WTC11 (cell line): ENCODE results near the gene JAKMIP1. TPM values are rescaled to one million over a fixed set of nuclear protein-coding genes. Genes with fewer than 3 reads are reported as not detected.

Experiments
- ATAC-seq: fragments of 200-7000 bp; cut with Tn5 transposase; 2 replicates; pipeline ENCODE4 v1.10.0; 2021; ENCODE audit warnings: mild to moderate bottlenecking, moderate library complexity
- CTCF ChIA-PET: fragments of 300-600 bp; sonication (Branson Sonifier 250); formaldehyde crosslinking; loops from one replicate; lab custom pipeline; 2021; ENCODE audit warnings: antibody characterized with exemption; lab: Charles Lee
- POLR2A ChIA-PET: fragments of 350-600 bp; sonication (Branson Sonifier 250); formaldehyde crosslinking; loops from one replicate; lab custom pipeline; 2021; ENCODE audit warnings: antibody characterized with exemption; lab: Charles Lee
- DNase-seq: peaks from one replicate; pipeline ENCODE4 v3.0.0; 2021; ENCODE audit warnings: low spot score
- H3K27ac Mint-ChIP-seq: 2 replicates; pipeline ENCODE4 v1.8.0; 2021; ENCODE audit warnings: mixed read lengths
- H3K27me3 Mint-ChIP-seq: 2 replicates; pipeline ENCODE4 v1.8.0; 2021; ENCODE audit warnings: low read depth, mild to moderate bottlenecking, moderate library complexity, mixed read lengths
- H3K36me3 Mint-ChIP-seq: 2 replicates; pipeline ENCODE4 v1.8.0; 2021; ENCODE audit warnings: mixed read lengths
- H3K4me1 Mint-ChIP-seq: 2 replicates; pipeline ENCODE4 v1.8.0; 2022; ENCODE audit warnings: mixed read lengths
- H3K4me3 Mint-ChIP-seq: 2 replicates; pipeline ENCODE4 v1.8.0; 2021; ENCODE audit warnings: mild to moderate bottlenecking, moderate library complexity, mixed read lengths
- H3K9me3 Mint-ChIP-seq: 2 replicates; pipeline ENCODE4 v1.8.0; 2021; ENCODE audit warnings: mixed read lengths
- ESRRA ChIP-seq: sonication (generic); formaldehyde crosslinking; IDR thresholded peaks from 2 replicates; pipeline ENCODE4 v1.8.1; 2022; ENCODE audit warnings: mild to moderate bottlenecking, missing genetic modification reagents, borderline replicate concordance
- FOXJ3 ChIP-seq: sonication (generic); formaldehyde crosslinking; IDR thresholded peaks from 2 replicates; pipeline ENCODE4 v1.9.0; 2021; ENCODE audit warnings: missing genetic modification reagents, mild to moderate bottlenecking, borderline replicate concordance
- HMGA2 ChIP-seq: fragments of 250-450 bp; sonication (Bioruptor Pico); IDR thresholded peaks from 2 replicates; pipeline ENCODE4 v1.4.0; 2021; ENCODE audit warnings: mild to moderate bottlenecking, moderate library complexity
- KAT7 ChIP-seq: sonication (generic); formaldehyde crosslinking; IDR thresholded peaks from 2 replicates; pipeline ENCODE4 v1.8.1; 2023; ENCODE audit warnings: missing genetic modification reagents, mild to moderate bottlenecking, borderline replicate concordance
- NR2C2 ChIP-seq: sonication (generic); formaldehyde crosslinking; IDR thresholded peaks from 2 replicates; pipeline ENCODE4 v1.8.0; 2022; ENCODE audit warnings: mild to moderate bottlenecking, missing genetic modification reagents
- SOX15 ChIP-seq: fragments of 250-450 bp; sonication (Bioruptor Pico); IDR thresholded peaks from 2 replicates; pipeline ENCODE4 v1.9.0; 2021; ENCODE audit warnings: mild to moderate bottlenecking
- ZNF219 ChIP-seq: sonication (generic); formaldehyde crosslinking; IDR thresholded peaks from 2 replicates; pipeline ENCODE4 v1.8.0; 2023; ENCODE audit warnings: missing genetic modification reagents, mild to moderate bottlenecking, borderline replicate concordance
- ZNF317 ChIP-seq: sonication (generic); formaldehyde crosslinking; IDR thresholded peaks from 2 replicates; pipeline ENCODE4 v1.8.1; 2023; ENCODE audit warnings: low read depth, mild to moderate bottlenecking, moderate library complexity, missing genetic modification reagents, borderline replicate concordance
- ZNF671 ChIP-seq: fragments of 250-450 bp; sonication (Bioruptor Pico); IDR thresholded peaks from 2 replicates; pipeline ENCODE4 v1.8.0; 2021; ENCODE audit warnings: mild to moderate bottlenecking
- total RNA-seq: library from RNA; stranded (reverse); gene quantifications from 3 replicates; pipeline ENCODE4 v1.2.3, GENCODE V29; 2021
- TF ChIP-seq, protein P1 (sequence below): fragments of 250-450 bp; sonication (Bioruptor Pico); IDR thresholded peaks from 2 replicates; pipeline ENCODE4 v2.1.2; 2022; ENCODE audit warnings: mild to moderate bottlenecking, moderate library complexity
- TF ChIP-seq, protein P2 (sequence below): sonication (generic); formaldehyde crosslinking; IDR thresholded peaks from 2 replicates; pipeline ENCODE4 v1.8.1; 2022; ENCODE audit warnings: low read depth, missing genetic modification reagents, borderline replicate concordance
- TF ChIP-seq, protein P3 (sequence below): fragments of 250-450 bp; sonication (Bioruptor Pico); IDR thresholded peaks from 2 replicates; pipeline ENCODE4 v1.8.0; 2021; ENCODE audit warnings: mild to moderate bottlenecking
- TF ChIP-seq, protein P4 (sequence below): sonication (generic); formaldehyde crosslinking; IDR thresholded peaks from 2 replicates; pipeline ENCODE4 v1.8.0; 2022; ENCODE audit warnings: missing genetic modification reagents
- TF ChIP-seq, protein P5 (sequence below): fragments of 250-450 bp; sonication (Bioruptor Pico); IDR thresholded peaks from 2 replicates; pipeline ENCODE4 v1.9.0; 2021; ENCODE audit warnings: mild to moderate bottlenecking, borderline replicate concordance
- TF ChIP-seq, protein P6 (sequence below): sonication (generic); formaldehyde crosslinking; IDR thresholded peaks from 2 replicates; pipeline ENCODE4 v1.8.1; 2023; ENCODE audit warnings: mild to moderate bottlenecking, missing genetic modification reagents
- TF ChIP-seq, protein P7 (sequence below): sonication (generic); formaldehyde crosslinking; IDR thresholded peaks from 2 replicates; pipeline ENCODE4 v1.8.0; 2022; ENCODE audit warnings: mild to moderate bottlenecking, missing genetic modification reagents

JAKMIP1 gene
- total RNA-seq, 1 experiment from 2014 or later, result 4.0 TPM

DNA sequence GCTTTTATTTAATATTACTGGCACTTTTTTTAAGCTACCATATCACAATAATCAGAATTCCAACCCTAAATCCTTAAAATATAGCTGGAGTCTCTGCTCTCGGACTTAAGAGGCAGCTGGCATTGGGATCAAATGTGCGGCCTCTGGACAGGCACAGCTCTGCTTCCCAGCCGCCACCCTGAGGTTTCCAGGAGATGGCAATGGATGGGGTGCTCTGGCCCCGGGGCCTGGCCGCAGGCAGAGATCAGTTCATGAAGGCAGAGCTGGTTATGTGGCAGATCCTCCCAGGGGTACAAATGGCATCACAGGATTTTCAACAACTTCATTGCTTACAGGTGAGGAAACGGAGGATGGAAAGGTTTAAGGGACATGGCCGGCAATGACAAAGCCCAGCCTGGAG, 57.8 kb downstream of the JAKMIP1 start:
- POLR2A ChIA-PET, result no interaction called here
- Mint-ChIP-seq H3K27me3 (no peaks in the 10 kb centered on the region), H3K9me3 (peaks cover 5% of the 10 kb centered on the region; the same call in 1 of the 2 replicates), H3K4me1 (peaks cover 10% of the 10 kb centered on the region), H3K4me3 (no peak overlapping the region), H3K36me3 (no peaks in the 10 kb centered on the region), H3K27ac (no peak overlapping the region)
- CTCF ChIA-PET, result interaction anchor here (1.0 to 2.4 kb wide), 4 partner anchors 12 to 185 kb away, joined by 3 to 10 read pairs (median 4); no protein-coding TSS in a partner anchor
- TF ChIP-seq ZNF219, result no peak
- TF ChIP-seq, protein P1, sequence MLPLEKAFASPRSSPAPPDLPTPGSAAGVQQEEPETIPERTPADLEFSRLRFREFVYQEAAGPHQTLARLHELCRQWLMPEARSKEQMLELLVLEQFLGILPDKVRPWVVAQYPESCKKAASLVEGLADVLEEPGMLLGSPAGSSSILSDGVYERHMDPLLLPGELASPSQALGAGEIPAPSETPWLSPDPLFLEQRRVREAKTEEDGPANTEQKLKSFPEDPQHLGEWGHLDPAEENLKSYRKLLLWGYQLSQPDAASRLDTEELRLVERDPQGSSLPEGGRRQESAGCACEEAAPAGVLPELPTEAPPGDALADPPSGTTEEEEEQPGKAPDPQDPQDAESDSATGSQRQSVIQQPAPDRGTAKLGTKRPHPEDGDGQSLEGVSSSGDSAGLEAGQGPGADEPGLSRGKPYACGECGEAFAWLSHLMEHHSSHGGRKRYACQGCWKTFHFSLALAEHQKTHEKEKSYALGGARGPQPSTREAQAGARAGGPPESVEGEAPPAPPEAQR (CRISPR knock-in tag), result no peak
- TF ChIP-seq ZNF317 (CRISPR knock-in tag), result no peak
- TF ChIP-seq NR2C2 (CRISPR knock-in tag), result no peak
- no peak for TF ChIP-seq ZNF671 (CRISPR knock-in tag)
- TF ChIP-seq HMGA2 (CRISPR knock-in tag), result no peak
- TF ChIP-seq, protein P2, sequence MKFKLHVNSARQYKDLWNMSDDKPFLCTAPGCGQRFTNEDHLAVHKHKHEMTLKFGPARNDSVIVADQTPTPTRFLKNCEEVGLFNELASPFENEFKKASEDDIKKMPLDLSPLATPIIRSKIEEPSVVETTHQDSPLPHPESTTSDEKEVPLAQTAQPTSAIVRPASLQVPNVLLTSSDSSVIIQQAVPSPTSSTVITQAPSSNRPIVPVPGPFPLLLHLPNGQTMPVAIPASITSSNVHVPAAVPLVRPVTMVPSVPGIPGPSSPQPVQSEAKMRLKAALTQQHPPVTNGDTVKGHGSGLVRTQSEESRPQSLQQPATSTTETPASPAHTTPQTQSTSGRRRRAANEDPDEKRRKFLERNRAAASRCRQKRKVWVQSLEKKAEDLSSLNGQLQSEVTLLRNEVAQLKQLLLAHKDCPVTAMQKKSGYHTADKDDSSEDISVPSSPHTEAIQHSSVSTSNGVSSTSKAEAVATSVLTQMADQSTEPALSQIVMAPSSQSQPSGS (CRISPR knock-in tag), result no peak
- TF ChIP-seq, protein P3, sequence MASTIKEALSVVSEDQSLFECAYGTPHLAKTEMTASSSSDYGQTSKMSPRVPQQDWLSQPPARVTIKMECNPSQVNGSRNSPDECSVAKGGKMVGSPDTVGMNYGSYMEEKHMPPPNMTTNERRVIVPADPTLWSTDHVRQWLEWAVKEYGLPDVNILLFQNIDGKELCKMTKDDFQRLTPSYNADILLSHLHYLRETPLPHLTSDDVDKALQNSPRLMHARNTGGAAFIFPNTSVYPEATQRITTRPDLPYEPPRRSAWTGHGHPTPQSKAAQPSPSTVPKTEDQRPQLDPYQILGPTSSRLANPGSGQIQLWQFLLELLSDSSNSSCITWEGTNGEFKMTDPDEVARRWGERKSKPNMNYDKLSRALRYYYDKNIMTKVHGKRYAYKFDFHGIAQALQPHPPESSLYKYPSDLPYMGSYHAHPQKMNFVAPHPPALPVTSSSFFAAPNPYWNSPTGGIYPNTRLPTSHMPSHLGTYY (CRISPR knock-in tag), result no peak
- no peak for TF ChIP-seq ESRRA (CRISPR knock-in tag)
- TF ChIP-seq FOXJ3 (CRISPR knock-in tag), result no peak
- TF ChIP-seq, protein P4, sequence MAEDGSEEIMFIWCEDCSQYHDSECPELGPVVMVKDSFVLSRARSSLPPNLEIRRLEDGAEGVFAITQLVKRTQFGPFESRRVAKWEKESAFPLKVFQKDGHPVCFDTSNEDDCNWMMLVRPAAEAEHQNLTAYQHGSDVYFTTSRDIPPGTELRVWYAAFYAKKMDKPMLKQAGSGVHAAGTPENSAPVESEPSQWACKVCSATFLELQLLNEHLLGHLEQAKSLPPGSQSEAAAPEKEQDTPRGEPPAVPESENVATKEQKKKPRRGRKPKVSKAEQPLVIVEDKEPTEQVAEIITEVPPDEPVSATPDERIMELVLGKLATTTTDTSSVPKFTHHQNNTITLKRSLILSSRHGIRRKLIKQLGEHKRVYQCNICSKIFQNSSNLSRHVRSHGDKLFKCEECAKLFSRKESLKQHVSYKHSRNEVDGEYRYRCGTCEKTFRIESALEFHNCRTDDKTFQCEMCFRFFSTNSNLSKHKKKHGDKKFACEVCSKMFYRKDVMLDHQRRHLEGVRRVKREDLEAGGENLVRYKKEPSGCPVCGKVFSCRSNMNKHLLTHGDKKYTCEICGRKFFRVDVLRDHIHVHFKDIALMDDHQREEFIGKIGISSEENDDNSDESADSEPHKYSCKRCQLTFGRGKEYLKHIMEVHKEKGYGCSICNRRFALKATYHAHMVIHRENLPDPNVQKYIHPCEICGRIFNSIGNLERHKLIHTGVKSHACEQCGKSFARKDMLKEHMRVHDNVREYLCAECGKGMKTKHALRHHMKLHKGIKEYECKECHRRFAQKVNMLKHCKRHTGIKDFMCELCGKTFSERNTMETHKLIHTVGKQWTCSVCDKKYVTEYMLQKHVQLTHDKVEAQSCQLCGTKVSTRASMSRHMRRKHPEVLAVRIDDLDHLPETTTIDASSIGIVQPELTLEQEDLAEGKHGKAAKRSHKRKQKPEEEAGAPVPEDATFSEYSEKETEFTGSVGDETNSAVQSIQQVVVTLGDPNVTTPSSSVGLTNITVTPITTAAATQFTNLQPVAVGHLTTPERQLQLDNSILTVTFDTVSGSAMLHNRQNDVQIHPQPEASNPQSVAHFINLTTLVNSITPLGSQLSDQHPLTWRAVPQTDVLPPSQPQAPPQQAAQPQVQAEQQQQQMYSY (CRISPR knock-in tag), result no peak
- TF ChIP-seq, protein P5, sequence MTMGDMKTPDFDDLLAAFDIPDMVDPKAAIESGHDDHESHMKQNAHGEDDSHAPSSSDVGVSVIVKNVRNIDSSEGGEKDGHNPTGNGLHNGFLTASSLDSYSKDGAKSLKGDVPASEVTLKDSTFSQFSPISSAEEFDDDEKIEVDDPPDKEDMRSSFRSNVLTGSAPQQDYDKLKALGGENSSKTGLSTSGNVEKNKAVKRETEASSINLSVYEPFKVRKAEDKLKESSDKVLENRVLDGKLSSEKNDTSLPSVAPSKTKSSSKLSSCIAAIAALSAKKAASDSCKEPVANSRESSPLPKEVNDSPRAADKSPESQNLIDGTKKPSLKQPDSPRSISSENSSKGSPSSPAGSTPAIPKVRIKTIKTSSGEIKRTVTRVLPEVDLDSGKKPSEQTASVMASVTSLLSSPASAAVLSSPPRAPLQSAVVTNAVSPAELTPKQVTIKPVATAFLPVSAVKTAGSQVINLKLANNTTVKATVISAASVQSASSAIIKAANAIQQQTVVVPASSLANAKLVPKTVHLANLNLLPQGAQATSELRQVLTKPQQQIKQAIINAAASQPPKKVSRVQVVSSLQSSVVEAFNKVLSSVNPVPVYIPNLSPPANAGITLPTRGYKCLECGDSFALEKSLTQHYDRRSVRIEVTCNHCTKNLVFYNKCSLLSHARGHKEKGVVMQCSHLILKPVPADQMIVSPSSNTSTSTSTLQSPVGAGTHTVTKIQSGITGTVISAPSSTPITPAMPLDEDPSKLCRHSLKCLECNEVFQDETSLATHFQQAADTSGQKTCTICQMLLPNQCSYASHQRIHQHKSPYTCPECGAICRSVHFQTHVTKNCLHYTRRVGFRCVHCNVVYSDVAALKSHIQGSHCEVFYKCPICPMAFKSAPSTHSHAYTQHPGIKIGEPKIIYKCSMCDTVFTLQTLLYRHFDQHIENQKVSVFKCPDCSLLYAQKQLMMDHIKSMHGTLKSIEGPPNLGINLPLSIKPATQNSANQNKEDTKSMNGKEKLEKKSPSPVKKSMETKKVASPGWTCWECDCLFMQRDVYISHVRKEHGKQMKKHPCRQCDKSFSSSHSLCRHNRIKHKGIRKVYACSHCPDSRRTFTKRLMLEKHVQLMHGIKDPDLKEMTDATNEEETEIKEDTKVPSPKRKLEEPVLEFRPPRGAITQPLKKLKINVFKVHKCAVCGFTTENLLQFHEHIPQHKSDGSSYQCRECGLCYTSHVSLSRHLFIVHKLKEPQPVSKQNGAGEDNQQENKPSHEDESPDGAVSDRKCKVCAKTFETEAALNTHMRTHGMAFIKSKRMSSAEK, result no peak
- TF ChIP-seq SOX15 (CRISPR knock-in tag), result no peak
- TF ChIP-seq, protein P6, sequence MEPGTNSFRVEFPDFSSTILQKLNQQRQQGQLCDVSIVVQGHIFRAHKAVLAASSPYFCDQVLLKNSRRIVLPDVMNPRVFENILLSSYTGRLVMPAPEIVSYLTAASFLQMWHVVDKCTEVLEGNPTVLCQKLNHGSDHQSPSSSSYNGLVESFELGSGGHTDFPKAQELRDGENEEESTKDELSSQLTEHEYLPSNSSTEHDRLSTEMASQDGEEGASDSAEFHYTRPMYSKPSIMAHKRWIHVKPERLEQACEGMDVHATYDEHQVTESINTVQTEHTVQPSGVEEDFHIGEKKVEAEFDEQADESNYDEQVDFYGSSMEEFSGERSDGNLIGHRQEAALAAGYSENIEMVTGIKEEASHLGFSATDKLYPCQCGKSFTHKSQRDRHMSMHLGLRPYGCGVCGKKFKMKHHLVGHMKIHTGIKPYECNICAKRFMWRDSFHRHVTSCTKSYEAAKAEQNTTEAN (CRISPR knock-in tag), result no peak
- TF ChIP-seq, protein P7, sequence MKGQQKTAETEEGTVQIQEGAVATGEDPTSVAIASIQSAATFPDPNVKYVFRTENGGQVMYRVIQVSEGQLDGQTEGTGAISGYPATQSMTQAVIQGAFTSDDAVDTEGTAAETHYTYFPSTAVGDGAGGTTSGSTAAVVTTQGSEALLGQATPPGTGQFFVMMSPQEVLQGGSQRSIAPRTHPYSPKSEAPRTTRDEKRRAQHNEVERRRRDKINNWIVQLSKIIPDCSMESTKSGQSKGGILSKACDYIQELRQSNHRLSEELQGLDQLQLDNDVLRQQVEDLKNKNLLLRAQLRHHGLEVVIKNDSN (CRISPR knock-in tag), result no peak
- TF ChIP-seq KAT7 (CRISPR knock-in tag), result no peak
- DNase-seq (no peak), ATAC-seq (no peak)
